ENCODE measurements around the gene CD8A.
"Not testable (repeated sequence)": the region's sequence is repeated elsewhere in the genome, so short reads cannot be mapped to it uniquely, and the experiment has no call there.

The CD8A gene

GRCh38 chr2:86741889-86742498 lies 48.7 kb downstream of the CD8A start:
- DNase-seq, result not testable (repeated sequence)

GRCh38 chr2:86739889-86740288 lies 50.8 kb downstream of the CD8A start:
- DNase-seq, result not testable (repeated sequence)

DNA sequence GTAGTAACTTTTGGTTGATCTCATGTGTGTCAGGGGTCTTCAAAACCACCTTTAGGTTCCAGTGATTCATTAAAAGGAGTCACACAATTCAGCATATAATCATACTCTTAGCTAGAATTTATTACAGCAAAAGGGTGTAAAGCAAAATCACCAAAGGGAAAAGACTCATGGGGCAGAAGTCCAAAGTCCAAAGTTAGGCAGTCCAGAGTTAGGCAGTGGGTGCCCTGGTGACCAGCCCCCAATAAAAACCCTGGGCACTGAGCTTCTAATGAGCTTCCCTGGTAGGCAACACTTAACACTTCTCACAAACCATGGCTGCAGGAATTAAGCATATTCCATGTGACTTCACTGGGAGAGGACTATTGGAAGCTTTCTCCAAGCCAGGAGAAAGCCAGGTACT lies 51.2 kb downstream of the CD8A start:
- not testable (repeated sequence) for DNase-seq

GRCh38 chr2:86734896-86735295 lies 55.8 kb downstream of the CD8A start:
- not testable (repeated sequence) for DNase-seq
